GM12878 (cell line): ENCODE data around the gene GMPPB.

Source experiments
- FOS ChIP-seq: IDR thresholded peaks from 3 replicates; pipeline ENCODE4 v1.6.1; 2011; ENCODE audit warnings: borderline replicate concordance; ENCODE audit not compliant: insufficient read length; ENCODE audit errors: extremely low read depth
- NR2F1 ChIP-seq: fragments of 450-650 bp; conservative IDR thresholded peaks from 2 replicates; pipeline ENCODE4 v1.6.1; 2017; ENCODE audit warnings: mild to moderate bottlenecking
- SIX5 ChIP-seq: IDR thresholded peaks from 2 replicates; pipeline ENCODE4 v1.6.1; 2011; ENCODE audit warnings: mild to moderate bottlenecking, low read depth, low read length, moderate library complexity; ENCODE audit not compliant: severe bottlenecking
- SP1 ChIP-seq: IDR thresholded peaks from one replicate; pipeline ENCODE4 v1.6.1; 2011; ENCODE audit warnings: low read depth, low read length

- TF ChIP-seq NR2F1 (no peak), SP1 (no peak), SIX5 (no peak), FOS (no peak)
These were observed 6.3 kb upstream of the GMPPB start for GRCh38 chr3:49729966-49730609.
